Neural cell (in vitro differentiated cells): ENCODE data around the gene GNAS-AS1.

Experiments
- EP300 ChIP-seq: fragments of 450-650 bp; conservative IDR thresholded peaks from 2 replicates; pipeline ENCODE4 v1.6.1; 2014; ENCODE audit warnings: antibody characterized with exemption, mild to moderate bottlenecking, moderate library complexity; ENCODE audit not compliant: poor library complexity, severe bottlenecking
- EZH2 ChIP-seq: fragments of 200-600, 300-800 bp; shearing (Covaris generic), sonication (generic); IDR thresholded peaks from 2 replicates; pipeline ENCODE4 v1.6.1; 2014; ENCODE audit warnings: antibody characterized with exemption, low read length, borderline replicate concordance, mild to moderate bottlenecking; ENCODE audit not compliant: insufficient read depth, poor library complexity, severe bottlenecking
- POLR2AphosphoS5 ChIP-seq: IDR thresholded peaks from 2 replicates; pipeline ENCODE4 v1.6.1; 2012
- TF ChIP-seq, protein P1 (sequence below): fragments of 450-650 bp; IDR thresholded peaks from 2 replicates; pipeline ENCODE4 v1.5.1; 2014; ENCODE audit warnings: antibody characterized with exemption, mild to moderate bottlenecking, moderate library complexity; ENCODE audit not compliant: poor library complexity, severe bottlenecking
- TF ChIP-seq, protein P2 (sequence below): IDR thresholded peaks from 2 replicates; pipeline ENCODE4 v1.6.1; 2012; ENCODE audit warnings: borderline replicate concordance

- no peak for TF ChIP-seq POLR2AphosphoS5
- no peak for TF ChIP-seq EZH2
- no peak for TF ChIP-seq EP300
- TF ChIP-seq, protein P1, sequence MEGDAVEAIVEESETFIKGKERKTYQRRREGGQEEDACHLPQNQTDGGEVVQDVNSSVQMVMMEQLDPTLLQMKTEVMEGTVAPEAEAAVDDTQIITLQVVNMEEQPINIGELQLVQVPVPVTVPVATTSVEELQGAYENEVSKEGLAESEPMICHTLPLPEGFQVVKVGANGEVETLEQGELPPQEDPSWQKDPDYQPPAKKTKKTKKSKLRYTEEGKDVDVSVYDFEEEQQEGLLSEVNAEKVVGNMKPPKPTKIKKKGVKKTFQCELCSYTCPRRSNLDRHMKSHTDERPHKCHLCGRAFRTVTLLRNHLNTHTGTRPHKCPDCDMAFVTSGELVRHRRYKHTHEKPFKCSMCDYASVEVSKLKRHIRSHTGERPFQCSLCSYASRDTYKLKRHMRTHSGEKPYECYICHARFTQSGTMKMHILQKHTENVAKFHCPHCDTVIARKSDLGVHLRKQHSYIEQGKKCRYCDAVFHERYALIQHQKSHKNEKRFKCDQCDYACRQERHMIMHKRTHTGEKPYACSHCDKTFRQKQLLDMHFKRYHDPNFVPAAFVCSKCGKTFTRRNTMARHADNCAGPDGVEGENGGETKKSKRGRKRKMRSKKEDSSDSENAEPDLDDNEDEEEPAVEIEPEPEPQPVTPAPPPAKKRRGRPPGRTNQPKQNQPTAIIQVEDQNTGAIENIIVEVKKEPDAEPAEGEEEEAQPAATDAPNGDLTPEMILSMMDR: no peak
- TF ChIP-seq, protein P2, sequence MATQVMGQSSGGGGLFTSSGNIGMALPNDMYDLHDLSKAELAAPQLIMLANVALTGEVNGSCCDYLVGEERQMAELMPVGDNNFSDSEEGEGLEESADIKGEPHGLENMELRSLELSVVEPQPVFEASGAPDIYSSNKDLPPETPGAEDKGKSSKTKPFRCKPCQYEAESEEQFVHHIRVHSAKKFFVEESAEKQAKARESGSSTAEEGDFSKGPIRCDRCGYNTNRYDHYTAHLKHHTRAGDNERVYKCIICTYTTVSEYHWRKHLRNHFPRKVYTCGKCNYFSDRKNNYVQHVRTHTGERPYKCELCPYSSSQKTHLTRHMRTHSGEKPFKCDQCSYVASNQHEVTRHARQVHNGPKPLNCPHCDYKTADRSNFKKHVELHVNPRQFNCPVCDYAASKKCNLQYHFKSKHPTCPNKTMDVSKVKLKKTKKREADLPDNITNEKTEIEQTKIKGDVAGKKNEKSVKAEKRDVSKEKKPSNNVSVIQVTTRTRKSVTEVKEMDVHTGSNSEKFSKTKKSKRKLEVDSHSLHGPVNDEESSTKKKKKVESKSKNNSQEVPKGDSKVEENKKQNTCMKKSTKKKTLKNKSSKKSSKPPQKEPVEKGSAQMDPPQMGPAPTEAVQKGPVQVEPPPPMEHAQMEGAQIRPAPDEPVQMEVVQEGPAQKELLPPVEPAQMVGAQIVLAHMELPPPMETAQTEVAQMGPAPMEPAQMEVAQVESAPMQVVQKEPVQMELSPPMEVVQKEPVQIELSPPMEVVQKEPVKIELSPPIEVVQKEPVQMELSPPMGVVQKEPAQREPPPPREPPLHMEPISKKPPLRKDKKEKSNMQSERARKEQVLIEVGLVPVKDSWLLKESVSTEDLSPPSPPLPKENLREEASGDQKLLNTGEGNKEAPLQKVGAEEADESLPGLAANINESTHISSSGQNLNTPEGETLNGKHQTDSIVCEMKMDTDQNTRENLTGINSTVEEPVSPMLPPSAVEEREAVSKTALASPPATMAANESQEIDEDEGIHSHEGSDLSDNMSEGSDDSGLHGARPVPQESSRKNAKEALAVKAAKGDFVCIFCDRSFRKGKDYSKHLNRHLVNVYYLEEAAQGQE: no peak
Measured at GRCh38 chr20:58876437-58876836, 25.7 kb upstream of the GNAS-AS1 start.
